Measurements from ENCODE around the gene GABBR1. TPM values are rescaled to one million over a fixed set of nuclear protein-coding genes. Genes with fewer than 3 reads are reported as not detected.

GABBR1 gene
- total RNA-seq, 2 experiments from 2014 or later = 10.8 to 10.9 TPM

DNA sequence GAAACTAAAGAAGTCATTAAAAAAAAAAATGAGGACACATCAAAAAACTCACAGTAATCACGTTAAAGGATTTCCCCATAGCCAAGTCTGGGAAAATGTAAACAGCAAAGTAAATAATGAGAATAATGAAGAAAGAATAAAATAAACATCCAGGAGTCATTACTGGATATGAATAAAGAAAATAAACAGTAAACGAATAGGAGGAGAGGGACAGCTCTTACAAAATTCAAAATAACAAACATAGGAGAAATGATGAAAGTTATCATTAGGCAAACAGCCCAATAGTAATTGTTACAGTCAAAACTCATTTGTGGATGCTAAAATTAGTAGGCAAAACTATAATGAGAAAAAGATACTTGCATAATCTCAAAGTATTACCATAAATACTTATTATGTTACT lies 65.4 kb downstream of the GABBR1 start:
- no peak overlapping the region for H3K27ac Mint-ChIP-seq
- DNase-seq (no peak), ATAC-seq (no peak)
- peaks cover 5% of the 10 kb centered on the region for H3K4me1 Mint-ChIP-seq (ENCODE audit: low read depth)
- intact Hi-C loops (cut with micrococcal nuclease) = no loop called here
- ChIA-PET CTCF (interaction anchor here (1.3 kb wide), 1 partner anchor 86 kb away, joined by 3 read pairs; no protein-coding TSS in a partner anchor), POLR2A (no interaction called here)
- H3K4me3 Mint-ChIP-seq = no peak overlapping the region
- peaks cover 42% of the 10 kb centered on the region for H3K27me3 Mint-ChIP-seq
- no peaks in the 10 kb centered on the region for H3K9me3 Mint-ChIP-seq
- no peak for TF ChIP-seq CTCF (IDR thresholded peaks at IDR 0.05)
- H3K36me3 Mint-ChIP-seq (ENCODE audit: low read depth) = no peaks in the 10 kb centered on the region

DNA sequence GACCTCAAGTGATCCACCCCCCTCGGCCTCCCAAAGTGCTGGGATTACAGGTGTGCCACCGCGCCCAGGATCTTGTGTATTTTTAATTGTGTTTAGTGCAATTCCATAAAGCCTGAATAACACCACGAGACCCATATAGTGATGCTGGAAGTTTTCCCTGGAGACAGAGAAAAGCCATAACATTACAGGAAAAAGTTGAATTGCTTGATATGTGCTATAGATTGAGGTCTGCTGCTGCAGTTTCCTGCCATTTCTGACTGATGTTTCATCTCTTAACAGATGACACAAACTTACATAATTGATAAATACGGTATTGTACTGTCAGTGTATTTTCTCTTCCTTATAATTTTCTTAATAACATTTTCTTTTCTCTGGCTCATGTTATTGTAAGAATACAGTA lies 66.1 kb downstream of the GABBR1 start:
- Mint-ChIP-seq H3K4me1 (ENCODE audit: low read depth) (peaks cover 6% of the 10 kb centered on the region), H3K9me3 (no peaks in the 10 kb centered on the region), H3K27me3 (peaks cover 41% of the 10 kb centered on the region), H3K4me3 (no peak overlapping the region), H3K27ac (no peak overlapping the region), H3K36me3 (ENCODE audit: low read depth) (no peaks in the 10 kb centered on the region)
- POLR2A ChIA-PET = no interaction called here
- TF ChIP-seq CTCF (IDR thresholded peaks at IDR 0.05) = no peak
- ATAC-seq (no peak), DNase-seq (no peak)
- intact Hi-C loops (cut with micrococcal nuclease) = no loop called here
- CTCF ChIA-PET = interaction anchor here (1.3 kb wide), 1 partner anchor 87 kb away, joined by 3 read pairs; no protein-coding TSS in a partner anchor

DNA sequence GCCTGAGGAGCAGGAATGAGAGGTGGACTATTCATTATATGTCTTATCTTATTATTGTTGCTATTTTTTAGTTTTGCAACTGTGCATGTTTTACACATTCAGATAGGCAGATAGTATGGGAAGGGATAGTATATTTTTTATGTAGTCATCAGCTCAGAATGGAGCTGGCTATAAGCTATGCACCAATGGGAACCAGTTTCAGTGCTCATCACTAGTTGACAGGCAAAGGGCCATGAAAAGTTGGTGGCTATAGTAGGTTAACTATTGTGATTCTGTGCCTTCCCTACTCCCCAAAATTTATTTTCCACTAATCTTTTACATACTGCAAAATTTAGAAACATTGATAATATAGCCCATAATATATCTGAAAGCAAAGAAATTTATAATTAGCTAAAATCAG lies 68.1 kb downstream of the GABBR1 start:
- CTCF ChIA-PET = interaction anchor here (1.2 to 1.8 kb wide), 2 partner anchors 11 to 13 kb away, joined by 3 to 4 read pairs; no protein-coding TSS in a partner anchor
- intact Hi-C loops (cut with micrococcal nuclease) = no loop called here
- Mint-ChIP-seq H3K27me3 (peaks cover 45% of the 10 kb centered on the region), H3K4me1 (ENCODE audit: low read depth) (peaks cover 14% of the 10 kb centered on the region), H3K9me3 (no peaks in the 10 kb centered on the region), H3K27ac (no peak overlapping the region), H3K4me3 (no peak overlapping the region), H3K36me3 (ENCODE audit: low read depth) (no peaks in the 10 kb centered on the region)
- ATAC-seq (no peak), DNase-seq (no peak)
- no peak for TF ChIP-seq CTCF (IDR thresholded peaks at IDR 0.05)
- POLR2A ChIA-PET = no interaction called here

DNA sequence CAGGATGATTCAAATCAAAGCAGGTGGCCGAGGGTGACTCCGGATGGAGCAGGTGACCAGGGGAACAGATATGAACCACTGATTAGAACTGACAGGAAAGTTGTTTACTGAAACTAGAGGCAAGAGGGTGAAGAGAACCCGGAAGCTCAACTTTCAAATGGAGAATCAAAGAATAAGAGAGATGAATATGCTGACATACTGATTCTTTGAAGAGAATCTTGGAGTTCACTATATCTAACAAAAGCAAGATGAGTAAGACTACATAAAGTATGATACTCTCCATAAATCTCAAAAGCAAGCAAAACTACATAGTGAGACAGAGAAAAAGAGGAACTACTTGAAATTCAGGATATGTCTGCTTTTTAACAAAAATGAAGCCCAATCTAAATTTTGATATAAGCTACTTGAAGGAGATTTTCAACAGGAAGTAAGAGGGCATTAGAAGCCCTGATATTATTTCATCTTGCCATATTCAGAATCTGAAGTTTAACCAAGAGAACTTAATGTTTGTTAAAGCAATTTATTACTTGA lies 69.5 kb downstream of the GABBR1 start:
- H3K9me3 Mint-ChIP-seq = no peaks in the 10 kb centered on the region
- H3K4me1 Mint-ChIP-seq (ENCODE audit: low read depth) = peaks cover 14% of the 10 kb centered on the region
- intact Hi-C loops (cut with micrococcal nuclease) = no loop called here

More for the DNA sequence above, 69.5 kb downstream of the GABBR1 start:
- Mint-ChIP-seq H3K27ac (no peak overlapping the region), H3K27me3 (peaks cover 54% of the 10 kb centered on the region), H3K4me3 (no peak overlapping the region), H3K36me3 (ENCODE audit: low read depth) (no peaks in the 10 kb centered on the region)
- no peak for TF ChIP-seq CTCF (IDR thresholded peaks at IDR 0.05)
- peak; percentile 12 for DNase-seq
- POLR2A ChIA-PET = interaction anchor here (0.6 to 0.7 kb wide), 2 partner anchors 88 to 345 kb away, joined by 3 read pairs; no protein-coding TSS in a partner anchor
- CTCF ChIA-PET = interaction anchor here (0.6 to 0.9 kb wide), 2 partner anchors 12 to 90 kb away, joined by 3 read pairs; no protein-coding TSS in a partner anchor
- ATAC-seq = no peak

Data from activated CD8-positive, alpha-beta T cell treated with anti-CD3 and anti-CD28 coated beads for 36 hours (primary cell).